HEK293 (cell line): ENCODE results near the gene TAS2R39.

ENCODE experiments used
- CTCF ChIA-PET: fragments of 350-600 bp; formaldehyde crosslinking; extraction: SDS; loops from one replicate; lab custom pipeline; 2021; ENCODE audit warnings: antibody characterized with exemption; lab: Yijun Ruan, JAX
- POLR2A ChIA-PET: fragments of 300-600 bp; formaldehyde crosslinking; extraction: SDS; loops from one replicate; lab custom pipeline; 2020; ENCODE audit warnings: antibody characterized with exemption, inconsistent platforms; lab: Yijun Ruan, JAX
- H3K27ac ChIP-seq: fragments of 200-500 bp; sonication (Bioruptor generic); 2 replicates; pipeline ENCODE4 v1.5.1; 2014; ENCODE audit warnings: low read depth, low read length, control low read depth, inconsistent platforms; ENCODE audit errors: extremely low read depth
- H3K36me3 ChIP-seq, 2 experiments: fragments of 200-500 bp in 1 of 2; sonication (Bioruptor generic) in 1 of 2; 1 replicate in 1 of 2; 2 replicates in 1 of 2; pipeline ENCODE4 v1.5.1; 2014 to 2017; ENCODE audit warnings: inconsistent platforms in 2 of 2, low read length in 2 of 2; ENCODE audit not compliant: control insufficient read depth in 2 of 2, insufficient read depth in 1 of 2
- H3K4me1 ChIP-seq: fragments of 200-500 bp; sonication (Bioruptor generic); 2 replicates; pipeline ENCODE4 v1.5.1; 2014; ENCODE audit warnings: mild to moderate bottlenecking, low read length, inconsistent platforms; ENCODE audit not compliant: control insufficient read depth, insufficient read depth
- H3K4me3 ChIP-seq: 2 replicates; pipeline ENCODE4 v1.5.1; 2011; ENCODE audit warnings: low read depth, mild to moderate bottlenecking, control low read depth, low read length, moderate library complexity
- H3K9me3 ChIP-seq: fragments of 200-500 bp; sonication (Bioruptor generic); 2 replicates; pipeline ENCODE4 v1.5.1; 2014; ENCODE audit warnings: low read depth, low read length, inconsistent platforms; ENCODE audit not compliant: control insufficient read depth, insufficient read depth
- BCL11A ChIP-seq: fragments of 450-650 bp; formaldehyde crosslinking; IDR thresholded peaks from 2 replicates; pipeline ENCODE4 v1.5.1; 2016; ENCODE audit warnings: low read depth, missing biosample characterization, missing genetic modification characterization
- EGR2 ChIP-seq: fragments of 450-650 bp; formaldehyde crosslinking; IDR thresholded peaks from 2 replicates; pipeline ENCODE4 v1.5.1; 2016; ENCODE audit warnings: low read depth, missing biosample characterization, missing genetic modification characterization
- IKZF3 ChIP-seq: fragments of 450-650 bp; IDR thresholded peaks from 2 replicates; pipeline ENCODE4 v1.5.0; 2018; ENCODE audit warnings: missing biosample characterization, mild to moderate bottlenecking, missing genetic modification characterization, moderate library complexity
- KLF1 ChIP-seq: fragments of 450-650 bp; formaldehyde crosslinking; IDR thresholded peaks from 2 replicates; pipeline ENCODE4 v1.5.1; 2016; ENCODE audit warnings: missing biosample characterization, missing genetic modification characterization
- KLF16 ChIP-seq: fragments of 450-650 bp; formaldehyde crosslinking; IDR thresholded peaks from 2 replicates; pipeline ENCODE4 v1.5.1; 2017; ENCODE audit warnings: missing biosample characterization, missing genetic modification characterization
- KLF8 ChIP-seq: fragments of 450-650 bp; formaldehyde crosslinking; IDR thresholded peaks from 2 replicates; pipeline ENCODE4 v1.5.1; 2016; ENCODE audit warnings: missing biosample characterization, missing genetic modification characterization
- OVOL3 ChIP-seq: fragments of 450-650 bp; formaldehyde crosslinking; IDR thresholded peaks from 2 replicates; pipeline ENCODE4 v1.5.1; 2016; ENCODE audit warnings: missing biosample characterization, missing genetic modification characterization
- SCRT1 ChIP-seq: fragments of 450-650 bp; formaldehyde crosslinking; IDR thresholded peaks from 2 replicates; pipeline ENCODE4 v1.5.1; 2016; ENCODE audit warnings: missing biosample characterization, missing genetic modification characterization, borderline replicate concordance
- ZNF114 ChIP-seq: fragments of 450-650 bp; formaldehyde crosslinking; IDR thresholded peaks from 2 replicates; pipeline ENCODE4 v1.5.0; 2017; ENCODE audit warnings: missing biosample characterization, missing genetic modification characterization
- ZNF202 ChIP-seq: fragments of 450-650 bp; formaldehyde crosslinking; IDR thresholded peaks from 2 replicates; pipeline ENCODE4 v1.5.1; 2016; ENCODE audit warnings: missing biosample characterization, missing genetic modification characterization, borderline replicate concordance
- ZNF561 ChIP-seq: fragments of 450-650 bp; IDR thresholded peaks from 2 replicates; pipeline ENCODE4 v1.5.1; 2018; ENCODE audit warnings: missing biosample characterization, missing genetic modification characterization, borderline replicate concordance
- ZNF626 ChIP-seq: fragments of 450-650 bp; sonication (Bioruptor Pico); formaldehyde crosslinking; IDR thresholded peaks from 2 replicates; pipeline ENCODE4 v1.5.1; 2018; ENCODE audit warnings: missing biosample characterization, missing genetic modification characterization, inconsistent platforms
- ZNF654 ChIP-seq: fragments of 450-650 bp; formaldehyde crosslinking; IDR thresholded peaks from 2 replicates; pipeline ENCODE4 v1.5.1; 2016; ENCODE audit warnings: low read depth, missing biosample characterization, missing genetic modification characterization
- ZNF664 ChIP-seq: fragments of 450-650 bp; formaldehyde crosslinking; IDR thresholded peaks from 2 replicates; pipeline ENCODE4 v1.5.1; 2016; ENCODE audit warnings: missing biosample characterization, missing genetic modification characterization
- ZNF747 ChIP-seq: fragments of 450-650 bp; formaldehyde crosslinking; IDR thresholded peaks from 2 replicates; pipeline ENCODE4 v1.5.1; 2016; ENCODE audit warnings: missing biosample characterization, missing genetic modification characterization
- ZNF837 ChIP-seq: fragments of 450-650 bp; formaldehyde crosslinking; IDR thresholded peaks from 2 replicates; pipeline ENCODE4 v1.5.1; 2016; ENCODE audit warnings: missing biosample characterization, missing genetic modification characterization
- ZSCAN30 ChIP-seq: fragments of 450-650 bp; IDR thresholded peaks from 2 replicates; pipeline ENCODE4 v1.5.1; 2018; ENCODE audit warnings: missing biosample characterization, mild to moderate bottlenecking, missing genetic modification characterization, moderate library complexity
- TF ChIP-seq, protein P1 (sequence below): fragments of 450-650 bp; formaldehyde crosslinking; IDR thresholded peaks from 2 replicates; pipeline ENCODE4 v1.5.1; 2016; ENCODE audit warnings: missing biosample characterization, missing genetic modification characterization
- TF ChIP-seq, protein P2 (sequence below): fragments of 450-650 bp; formaldehyde crosslinking; IDR thresholded peaks from 2 replicates; pipeline ENCODE4 v1.5.1; 2016; ENCODE audit warnings: missing biosample characterization, missing genetic modification characterization
- TF ChIP-seq, protein P3 (sequence below): fragments of 450-650 bp; formaldehyde crosslinking; IDR thresholded peaks from 2 replicates; pipeline ENCODE4 v1.5.1; 2016; ENCODE audit warnings: missing biosample characterization, missing genetic modification characterization
- TF ChIP-seq, protein P4 (sequence below): fragments of 450-650 bp; formaldehyde crosslinking; IDR thresholded peaks from 2 replicates; pipeline ENCODE4 v1.5.1; 2017; ENCODE audit warnings: missing biosample characterization, missing genetic modification characterization
- TF ChIP-seq, protein P5 (sequence below): fragments of 450-650 bp; formaldehyde crosslinking; IDR thresholded peaks from 2 replicates; pipeline ENCODE4 v1.5.1; 2016; ENCODE audit warnings: missing biosample characterization, missing genetic modification characterization
- TF ChIP-seq, protein P6 (sequence below): fragments of 450-650 bp; formaldehyde crosslinking; IDR thresholded peaks from 2 replicates; pipeline ENCODE4 v1.5.1; 2016; ENCODE audit warnings: missing biosample characterization, missing genetic modification characterization

The TAS2R39 gene

DNA sequence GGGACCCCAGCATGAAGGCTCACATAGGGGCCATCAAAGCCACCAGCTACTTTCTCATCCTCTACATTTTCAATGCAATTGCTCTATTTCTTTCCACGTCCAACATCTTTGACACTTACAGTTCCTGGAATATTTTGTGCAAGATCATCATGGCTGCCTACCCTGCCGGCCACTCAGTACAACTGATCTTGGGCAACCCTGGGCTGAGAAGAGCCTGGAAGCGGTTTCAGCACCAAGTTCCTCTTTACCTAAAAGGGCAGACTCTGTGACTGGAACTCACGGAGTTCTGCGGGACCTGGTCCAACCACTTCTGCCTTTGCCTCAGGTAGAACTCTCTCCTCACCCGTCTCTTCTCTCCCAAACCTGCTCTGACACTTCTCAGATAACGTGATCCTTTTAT lies 39.6 kb downstream of the TAS2R39 start:
- POLR2A ChIA-PET, result no interaction called here
- Histone ChIP-seq H3K36me3 (no peaks in the 10 kb centered on the region), H3K4me3 (no peak overlapping the region), H3K27ac (no peak overlapping the region), H3K9me3 (no peaks in the 10 kb centered on the region), H3K4me1 (no peaks in the 10 kb centered on the region)
- CTCF ChIA-PET, result interaction anchor here (3.8 kb wide), 1 partner anchor 17 kb away, joined by 25 read pairs; no protein-coding TSS in a partner anchor
- TF ChIP-seq, protein P1, sequence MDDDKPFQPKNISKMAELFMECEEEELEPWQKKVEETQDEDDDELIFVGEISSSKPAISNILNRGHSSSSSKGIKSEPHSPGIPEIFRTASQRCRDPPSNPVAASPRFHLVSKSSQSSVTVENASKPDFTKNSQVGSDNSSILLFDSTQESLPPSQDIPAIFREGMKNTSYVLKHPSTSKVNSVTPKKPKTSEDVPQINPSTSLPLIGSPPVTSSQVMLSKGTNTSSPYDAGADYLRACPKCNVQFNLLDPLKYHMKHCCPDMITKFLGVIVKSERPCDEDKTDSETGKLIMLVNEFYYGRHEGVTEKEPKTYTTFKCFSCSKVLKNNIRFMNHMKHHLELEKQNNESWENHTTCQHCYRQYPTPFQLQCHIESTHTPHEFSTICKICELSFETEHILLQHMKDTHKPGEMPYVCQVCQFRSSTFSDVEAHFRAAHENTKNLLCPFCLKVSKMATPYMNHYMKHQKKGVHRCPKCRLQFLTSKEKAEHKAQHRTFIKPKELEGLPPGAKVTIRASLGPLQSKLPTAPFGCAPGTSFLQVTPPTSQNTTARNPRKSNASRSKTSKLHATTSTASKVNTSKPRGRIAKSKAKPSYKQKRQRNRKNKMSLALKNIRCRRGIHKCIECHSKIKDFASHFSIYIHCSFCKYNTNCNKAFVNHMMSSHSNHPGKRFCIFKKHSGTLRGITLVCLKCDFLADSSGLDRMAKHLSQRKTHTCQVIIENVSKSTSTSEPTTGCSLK, result no peak
- TF ChIP-seq ZNF114, result no peak
- TF ChIP-seq ZNF202 (tag by site-specific recombination), result no peak
- TF ChIP-seq ZSCAN30 (tag by site-specific recombination), result no peak
- no peak for TF ChIP-seq KLF16 (tag by site-specific recombination)
- TF ChIP-seq ZNF664 (tag by site-specific recombination), result no peak
- no peak for TF ChIP-seq ZNF654 (tag by site-specific recombination)
- no peak for TF ChIP-seq KLF8
- TF ChIP-seq, protein P2, sequence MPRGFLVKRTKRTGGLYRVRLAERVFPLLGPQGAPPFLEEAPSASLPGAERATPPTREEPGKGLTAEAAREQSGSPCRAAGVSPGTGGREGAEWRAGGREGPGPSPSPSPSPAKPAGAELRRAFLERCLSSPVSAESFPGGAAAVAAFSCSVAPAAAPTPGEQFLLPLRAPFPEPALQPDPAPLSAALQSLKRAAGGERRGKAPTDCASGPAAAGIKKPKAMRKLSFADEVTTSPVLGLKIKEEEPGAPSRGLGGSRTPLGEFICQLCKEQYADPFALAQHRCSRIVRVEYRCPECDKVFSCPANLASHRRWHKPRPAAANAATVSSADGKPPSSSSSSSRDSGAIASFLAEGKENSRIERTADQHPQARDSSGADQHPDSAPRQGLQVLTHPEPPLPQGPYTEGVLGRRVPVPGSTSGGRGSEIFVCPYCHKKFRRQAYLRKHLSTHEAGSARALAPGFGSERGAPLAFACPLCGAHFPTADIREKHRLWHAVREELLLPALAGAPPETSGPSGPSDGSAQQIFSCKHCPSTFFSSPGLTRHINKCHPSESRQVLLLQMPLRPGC (tag by site-specific recombination), result no peak
- TF ChIP-seq EGR2 (tag by site-specific recombination), result no peak
- TF ChIP-seq, protein P3, sequence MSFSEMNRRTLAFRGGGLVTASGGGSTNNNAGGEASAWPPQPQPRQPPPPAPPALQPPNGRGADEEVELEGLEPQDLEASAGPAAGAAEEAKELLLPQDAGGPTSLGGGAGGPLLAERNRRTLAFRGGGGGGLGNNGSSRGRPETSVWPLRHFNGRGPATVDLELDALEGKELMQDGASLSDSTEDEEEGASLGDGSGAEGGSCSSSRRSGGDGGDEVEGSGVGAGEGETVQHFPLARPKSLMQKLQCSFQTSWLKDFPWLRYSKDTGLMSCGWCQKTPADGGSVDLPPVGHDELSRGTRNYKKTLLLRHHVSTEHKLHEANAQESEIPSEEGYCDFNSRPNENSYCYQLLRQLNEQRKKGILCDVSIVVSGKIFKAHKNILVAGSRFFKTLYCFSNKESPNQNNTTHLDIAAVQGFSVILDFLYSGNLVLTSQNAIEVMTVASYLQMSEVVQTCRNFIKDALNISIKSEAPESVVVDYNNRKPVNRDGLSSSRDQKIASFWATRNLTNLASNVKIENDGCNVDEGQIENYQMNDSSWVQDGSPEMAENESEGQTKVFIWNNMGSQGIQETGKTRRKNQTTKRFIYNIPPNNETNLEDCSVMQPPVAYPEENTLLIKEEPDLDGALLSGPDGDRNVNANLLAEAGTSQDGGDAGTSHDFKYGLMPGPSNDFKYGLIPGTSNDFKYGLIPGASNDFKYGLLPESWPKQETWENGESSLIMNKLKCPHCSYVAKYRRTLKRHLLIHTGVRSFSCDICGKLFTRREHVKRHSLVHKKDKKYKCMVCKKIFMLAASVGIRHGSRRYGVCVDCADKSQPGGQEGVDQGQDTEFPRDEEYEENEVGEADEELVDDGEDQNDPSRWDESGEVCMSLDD (tag by site-specific recombination), result no peak
- no peak for TF ChIP-seq OVOL3 (tag by site-specific recombination)
- TF ChIP-seq BCL11A (tag by site-specific recombination), result no peak
- no peak for TF ChIP-seq IKZF3 (tag by site-specific recombination)
- TF ChIP-seq SCRT1 (tag by site-specific recombination), result no peak
- no peak for TF ChIP-seq ZNF837 (tag by site-specific recombination)
- TF ChIP-seq, protein P4, sequence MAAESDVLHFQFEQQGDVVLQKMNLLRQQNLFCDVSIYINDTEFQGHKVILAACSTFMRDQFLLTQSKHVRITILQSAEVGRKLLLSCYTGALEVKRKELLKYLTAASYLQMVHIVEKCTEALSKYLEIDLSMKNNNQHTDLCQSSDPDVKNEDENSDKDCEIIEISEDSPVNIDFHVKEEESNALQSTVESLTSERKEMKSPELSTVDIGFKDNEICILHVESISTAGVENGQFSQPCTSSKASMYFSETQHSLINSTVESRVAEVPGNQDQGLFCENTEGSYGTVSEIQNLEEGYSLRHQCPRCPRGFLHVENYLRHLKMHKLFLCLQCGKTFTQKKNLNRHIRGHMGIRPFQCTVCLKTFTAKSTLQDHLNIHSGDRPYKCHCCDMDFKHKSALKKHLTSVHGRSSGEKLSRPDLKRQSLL, result no peak

DNA sequence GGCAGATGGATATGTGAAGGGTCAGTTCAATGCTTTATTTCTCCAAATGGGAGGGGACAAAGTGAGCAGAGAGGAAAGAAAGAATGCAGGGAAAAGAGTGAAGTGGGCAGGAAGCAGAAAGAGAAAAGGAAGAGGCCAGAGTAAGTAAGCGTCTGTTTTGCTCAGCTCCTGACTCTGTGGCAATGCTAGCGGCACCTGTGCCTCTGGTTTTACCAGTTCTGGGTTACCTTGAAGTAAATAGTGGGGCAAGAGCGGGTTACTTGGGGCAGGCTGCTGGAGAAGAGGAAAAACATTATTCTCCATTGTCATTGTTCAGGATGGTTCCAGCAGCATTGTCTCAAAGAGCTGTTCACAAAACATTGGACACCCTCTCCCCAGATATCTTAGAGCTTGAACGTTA lies 40.6 kb downstream of the TAS2R39 start:
- H3K4me1 ChIP-seq, result no peaks in the 10 kb centered on the region
- no peak overlapping the region for H3K27ac ChIP-seq
- TF ChIP-seq, protein P5, sequence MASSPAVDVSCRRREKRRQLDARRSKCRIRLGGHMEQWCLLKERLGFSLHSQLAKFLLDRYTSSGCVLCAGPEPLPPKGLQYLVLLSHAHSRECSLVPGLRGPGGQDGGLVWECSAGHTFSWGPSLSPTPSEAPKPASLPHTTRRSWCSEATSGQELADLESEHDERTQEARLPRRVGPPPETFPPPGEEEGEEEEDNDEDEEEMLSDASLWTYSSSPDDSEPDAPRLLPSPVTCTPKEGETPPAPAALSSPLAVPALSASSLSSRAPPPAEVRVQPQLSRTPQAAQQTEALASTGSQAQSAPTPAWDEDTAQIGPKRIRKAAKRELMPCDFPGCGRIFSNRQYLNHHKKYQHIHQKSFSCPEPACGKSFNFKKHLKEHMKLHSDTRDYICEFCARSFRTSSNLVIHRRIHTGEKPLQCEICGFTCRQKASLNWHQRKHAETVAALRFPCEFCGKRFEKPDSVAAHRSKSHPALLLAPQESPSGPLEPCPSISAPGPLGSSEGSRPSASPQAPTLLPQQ (tag by site-specific recombination), result no peak
- TF ChIP-seq, protein P6, sequence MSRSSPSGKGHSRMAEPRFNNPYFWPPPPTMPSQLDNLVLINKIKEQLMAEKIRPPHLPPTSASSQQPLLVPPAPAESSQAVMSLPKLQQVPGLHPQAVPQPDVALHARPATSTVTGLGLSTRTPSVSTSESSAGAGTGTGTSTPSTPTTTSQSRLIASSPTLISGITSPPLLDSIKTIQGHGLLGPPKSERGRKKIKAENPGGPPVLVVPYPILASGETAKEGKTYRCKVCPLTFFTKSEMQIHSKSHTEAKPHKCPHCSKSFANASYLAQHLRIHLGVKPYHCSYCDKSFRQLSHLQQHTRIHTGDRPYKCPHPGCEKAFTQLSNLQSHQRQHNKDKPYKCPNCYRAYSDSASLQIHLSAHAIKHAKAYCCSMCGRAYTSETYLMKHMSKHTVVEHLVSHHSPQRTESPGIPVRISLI (tag by site-specific recombination), result no peak
- no peak for TF ChIP-seq KLF1 (tag by site-specific recombination)
- TF ChIP-seq ZNF626 (tag by site-specific recombination), result no peak
- no peak for TF ChIP-seq ZNF561 (tag by site-specific recombination)
- no peak for TF ChIP-seq ZNF747 (tag by site-specific recombination)
- TF ChIP-seq ZNF114, result no peak
- TF ChIP-seq, all 188 proteins: peak for 0
- ChIA-PET POLR2A (no interaction called here), CTCF (interaction anchor here (0.5 to 3.8 kb wide), 5 partner anchors 8 to 223 kb away, joined by 3 to 27 read pairs (median 7); no protein-coding TSS in a partner anchor)
- no peaks in the 10 kb centered on the region for H3K36me3 ChIP-seq
- no peak overlapping the region for H3K4me3 ChIP-seq
- no peaks in the 10 kb centered on the region for H3K9me3 ChIP-seq
